Stimulated activated CD8-positive, alpha-beta memory T cell treated with anti-CD3 and anti-CD28 coated beads, Interleukin-15, amount 100 ng/mL, for 48 hours (primary cell): ENCODE measurements around the gene HAND1.

ENCODE experiments used
- DNase-seq, 2 donors: peaks; one replicate each; pipeline ENCODE4 v3.0.0-alpha.2; 2020; ENCODE audit warnings: low read depth in 2 of 2

HAND1 gene

DNA sequence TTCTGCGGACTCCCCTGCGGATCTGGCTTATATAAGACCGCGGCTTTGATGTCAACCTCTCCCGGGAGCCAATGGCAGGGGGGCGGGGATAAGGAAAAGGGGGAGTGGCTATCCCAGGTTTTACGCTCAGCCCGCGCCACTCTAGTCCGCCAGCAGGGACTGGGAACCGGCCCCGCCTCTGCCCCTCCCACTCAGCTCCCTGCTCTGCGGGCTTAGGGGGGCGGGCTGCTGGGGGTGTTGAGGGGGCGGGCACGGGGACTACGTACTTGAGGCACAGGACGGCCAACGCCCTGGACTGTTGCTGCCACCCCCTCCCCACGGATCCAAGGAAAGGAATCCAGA lies at the start of gene HAND1:
Gene HAND1 (minus strand): TSS at position 4 of the 342 bp plus-strand sequence. CDS start 219 bp downstream, outside the sequence.
- DNase-seq = no peak

- DNase-seq = no peak
Observed at GRCh38 chr5:154526231-154527226, 48.5 kb upstream of the HAND1 start.

DNA sequence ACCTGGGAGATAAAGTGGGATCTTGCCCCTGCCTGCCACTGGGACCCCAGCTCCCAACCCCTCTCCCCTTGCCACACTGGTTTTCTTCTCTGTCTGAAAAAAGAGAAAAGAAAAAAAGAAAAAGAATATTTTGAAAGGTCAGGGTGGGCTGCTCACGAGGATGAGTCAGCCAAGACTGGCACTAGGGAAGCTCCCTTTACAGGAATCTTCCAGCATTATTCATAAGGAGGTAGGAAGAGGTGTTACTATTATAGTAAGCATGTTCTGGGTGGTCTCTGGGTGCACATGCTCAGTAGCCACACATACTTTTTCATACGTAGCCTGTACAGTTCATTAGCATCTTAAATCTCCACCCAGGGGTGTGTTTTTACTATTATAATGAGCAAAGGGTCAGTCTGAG lies 46.8 kb upstream of the HAND1 start:
- DNase-seq = no peak

GRCh38 chr5:154524181-154524580 lies 46.2 kb upstream of the HAND1 start:
- DNase-seq = no peak

GRCh38 chr5:154523709-154524108 lies 45.7 kb upstream of the HAND1 start:
- DNase-seq = no peak

DNA sequence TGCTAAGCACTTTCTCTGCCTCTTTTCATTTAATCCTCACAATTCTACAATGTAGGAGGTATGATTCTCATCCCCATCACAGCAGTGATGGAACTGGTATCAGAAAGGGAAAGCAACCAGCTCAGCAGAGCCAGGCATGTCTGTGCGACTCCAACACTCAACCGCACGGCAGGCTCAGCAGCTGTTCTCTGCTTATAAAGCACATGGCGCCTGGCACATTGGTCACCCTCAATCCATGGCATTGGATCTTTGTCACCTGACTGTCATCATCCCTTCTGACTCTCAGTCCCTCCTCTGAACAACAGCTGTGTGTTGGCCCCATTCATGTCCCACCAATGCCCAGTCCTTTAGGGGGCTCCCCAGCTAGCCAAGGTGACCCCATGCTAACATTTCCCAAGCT lies 45.1 kb upstream of the HAND1 start:
- DNase-seq = no peak

- DNase-seq = no peak
Observed at GRCh38 chr5:154522284-154522683, 44.3 kb upstream of the HAND1 start.

DNA sequence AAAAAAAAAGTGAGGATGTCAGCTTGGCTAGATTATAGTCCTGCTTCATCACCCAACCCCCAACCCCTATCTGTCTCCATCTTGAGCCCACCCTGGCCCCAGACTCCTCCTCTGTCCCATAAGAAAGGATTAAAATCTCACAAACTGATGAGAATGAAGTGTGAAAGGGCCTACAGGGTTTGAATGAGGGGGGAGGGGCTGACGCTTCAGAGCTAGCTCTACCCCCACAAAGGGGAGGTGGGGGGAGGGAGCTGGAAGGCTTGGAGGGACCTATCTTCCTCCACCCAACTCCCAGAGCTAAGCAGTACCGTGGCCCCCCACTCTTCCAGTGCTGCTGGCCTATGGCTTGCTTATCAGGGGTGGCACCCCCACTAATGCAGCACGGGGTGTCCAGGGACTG lies 43.7 kb upstream of the HAND1 start:
- no peak for DNase-seq

- DNase-seq = no peak
Observed at GRCh38 chr5:154520861-154521453, 42.9 kb upstream of the HAND1 start.

- DNase-seq = no peak
Observed at GRCh38 chr5:154519359-154519758, 41.3 kb upstream of the HAND1 start.

DNA sequence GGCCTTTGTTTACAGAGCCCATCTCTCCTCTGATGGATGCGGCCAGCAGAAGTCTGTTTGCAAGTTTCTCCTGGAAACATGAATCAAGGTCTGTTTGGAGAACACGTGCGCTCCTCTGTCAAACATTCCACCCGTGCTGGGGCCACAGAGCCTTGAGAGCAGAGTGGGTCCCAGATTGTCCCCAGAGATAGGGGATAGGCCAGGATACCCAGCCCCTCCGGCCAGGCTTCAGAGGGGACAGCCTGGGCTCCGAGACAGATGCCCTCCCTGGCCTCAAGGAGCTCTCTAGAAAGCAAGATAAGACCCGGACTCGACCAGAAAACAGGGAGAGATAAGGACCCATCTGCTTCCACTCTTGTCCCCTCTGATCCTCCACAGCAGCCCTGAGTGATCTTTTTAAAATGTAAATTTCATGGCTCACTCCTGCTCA lies 40.4 kb upstream of the HAND1 start:
- no peak for DNase-seq

GRCh38 chr5:154517810-154518437 lies 39.9 kb upstream of the HAND1 start:
- no peak for DNase-seq

- no peak for DNase-seq
Observed at GRCh38 chr5:154517181-154517580, 39.2 kb upstream of the HAND1 start.

DNA sequence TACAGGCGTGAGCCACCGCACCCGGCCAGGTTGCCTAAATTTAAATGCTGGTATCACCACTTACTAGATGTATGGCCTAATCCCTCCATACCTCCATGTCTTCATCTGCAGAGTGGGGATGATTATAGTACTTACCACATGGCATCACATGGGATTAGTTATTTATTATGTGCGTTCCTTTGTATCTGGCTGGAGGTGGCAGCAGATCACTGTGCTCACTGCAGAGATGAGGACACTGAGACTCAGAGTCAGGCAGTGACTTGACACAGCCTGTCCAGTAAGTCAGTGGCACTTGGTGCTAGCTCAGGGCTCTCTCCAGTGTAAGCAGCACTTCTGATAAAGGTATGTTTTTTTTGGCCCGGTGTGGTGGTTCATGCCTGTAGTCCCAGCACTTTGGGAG lies 38.4 kb upstream of the HAND1 start:
- no peak for DNase-seq

GRCh38 chr5:154515488-154515887 lies 37.5 kb upstream of the HAND1 start:
- DNase-seq = peak in 1 of 2 donors; percentile 13

GRCh38 chr5:154514331-154514730 lies 36.3 kb upstream of the HAND1 start:
- DNase-seq = no peak

- DNase-seq = peak in 1 of 2 donors; percentile 9
Observed at GRCh38 chr5:154513669-154514084, 35.6 kb upstream of the HAND1 start.

DNA sequence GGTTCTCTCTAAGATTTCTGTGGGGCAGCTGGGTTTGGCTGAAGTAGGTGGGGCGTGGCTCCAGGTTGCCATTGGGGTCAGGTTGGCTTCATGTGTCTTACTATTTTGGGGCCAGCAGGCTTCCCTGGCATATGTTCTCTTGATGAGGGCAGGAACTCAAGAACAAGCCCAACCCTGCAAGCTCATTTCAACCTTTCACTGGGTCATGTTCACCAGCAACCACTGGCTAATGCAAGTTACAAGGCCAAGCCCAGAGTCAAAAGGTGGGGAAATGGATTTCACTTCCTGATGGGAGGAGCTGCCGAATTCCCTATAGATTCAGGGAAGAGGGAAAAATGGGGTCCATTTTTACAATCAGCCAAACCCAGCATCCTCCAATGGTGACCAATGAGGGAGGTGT lies 34.0 kb upstream of the HAND1 start:
- DNase-seq = no peak

DNA sequence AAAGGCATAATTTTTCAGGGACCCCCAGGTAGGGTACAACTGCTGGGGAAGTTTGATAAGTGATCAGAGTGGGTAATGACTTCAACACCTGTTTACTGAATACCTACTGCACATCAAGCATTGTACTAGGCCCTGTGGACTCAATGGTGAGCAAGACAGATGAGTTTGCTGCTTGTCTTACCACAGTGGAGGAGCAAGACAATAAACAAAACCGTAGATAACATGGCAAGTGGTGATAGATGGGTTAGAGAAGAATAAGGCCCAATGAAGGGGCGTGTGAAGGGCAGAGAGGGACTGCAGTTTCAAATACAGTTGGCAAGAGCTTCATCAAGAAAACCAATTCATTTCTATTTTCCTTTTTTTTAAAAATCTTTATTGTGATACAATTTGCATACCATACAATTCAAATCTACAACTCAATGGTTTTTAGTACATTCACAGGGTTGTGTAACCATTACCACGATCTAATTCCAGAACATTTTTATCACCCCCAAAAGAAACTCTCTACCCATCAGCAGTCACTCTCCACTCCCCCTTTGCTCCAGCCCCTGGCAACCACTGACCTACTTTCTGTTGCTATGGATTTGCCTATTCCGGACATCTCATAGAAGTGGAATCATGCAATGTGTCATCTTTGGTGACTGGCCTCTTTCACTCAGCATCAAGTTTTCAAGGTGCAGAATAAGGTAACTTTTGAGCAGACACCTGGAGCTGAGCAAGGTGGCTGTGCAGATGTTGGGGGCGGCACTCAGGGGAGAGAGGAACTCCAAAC lies 31.9 kb upstream of the HAND1 start:
- no peak for DNase-seq

DNA sequence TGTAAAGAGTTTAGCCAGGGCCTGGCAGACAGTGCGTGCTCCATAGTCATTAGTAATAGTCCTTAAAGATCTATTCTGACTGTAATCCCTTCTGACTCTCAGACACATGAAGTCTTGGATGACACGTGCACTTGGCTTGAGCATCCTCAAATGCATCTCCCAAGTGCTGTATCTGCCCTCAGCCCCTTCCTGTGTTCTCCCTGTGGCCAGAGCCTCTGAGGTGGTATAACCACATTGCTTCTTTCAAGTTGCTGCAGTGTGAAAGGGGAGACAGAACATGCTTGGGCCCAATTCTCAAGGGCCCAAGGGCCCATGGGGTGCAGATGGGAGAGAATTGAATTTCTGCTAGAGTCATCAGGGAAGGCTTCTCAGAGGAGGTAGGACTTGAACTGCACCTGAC lies 30.1 kb upstream of the HAND1 start:
- no peak for DNase-seq

DNA sequence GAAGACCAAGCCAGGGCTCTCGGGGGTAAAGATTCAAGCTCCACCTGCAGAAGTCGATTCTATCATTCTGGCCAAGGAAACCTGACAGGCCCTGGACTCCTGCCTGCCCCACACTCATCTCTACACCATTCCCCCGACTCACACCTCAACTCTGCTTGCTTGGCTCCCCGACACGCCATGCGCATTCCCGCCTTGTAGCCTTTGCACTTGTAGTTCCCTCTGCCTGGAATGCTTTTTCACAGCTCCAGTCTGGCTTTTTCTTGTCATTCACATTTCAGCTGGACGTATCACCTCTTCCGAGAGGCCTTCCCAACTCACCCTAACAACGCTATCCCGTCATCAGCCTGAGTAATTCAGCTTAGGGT lies 28.7 kb upstream of the HAND1 start:
- DNase-seq = no peak
